ENCODE measurements around the gene SIMC1.

DNA sequence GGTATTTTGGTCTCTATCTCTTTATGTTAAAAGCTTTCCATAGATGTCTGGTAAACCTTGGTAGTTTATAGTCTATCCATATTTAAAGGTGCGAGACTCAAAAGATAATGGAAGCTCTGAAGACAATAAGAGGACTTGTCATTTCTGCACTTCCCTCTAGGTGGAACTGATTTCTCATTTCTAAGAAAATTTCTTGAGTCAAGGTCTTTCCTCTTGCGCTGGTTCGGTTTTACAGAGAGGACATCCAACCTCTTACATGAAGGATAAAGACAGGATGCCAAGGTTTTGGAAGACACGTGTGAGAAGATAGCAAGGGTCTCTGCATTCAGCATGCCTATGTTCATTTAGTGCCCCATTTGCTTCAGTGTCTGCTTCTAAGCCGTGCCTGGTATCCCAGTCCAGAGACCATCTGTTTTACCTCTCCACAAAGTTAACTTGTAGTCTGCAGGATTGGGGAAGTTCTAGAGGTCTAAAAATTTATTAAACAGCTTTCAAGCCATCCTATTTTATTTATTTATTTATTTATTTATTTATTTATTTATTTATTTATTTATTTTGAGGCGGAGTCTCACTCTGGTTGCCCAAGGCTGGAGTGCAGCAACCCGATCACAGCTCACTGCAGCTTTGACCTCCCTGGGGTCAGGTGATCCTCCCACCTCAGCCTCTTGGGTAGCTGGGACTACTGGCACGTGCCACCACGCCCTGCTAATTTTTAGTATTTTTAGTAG, 81.8 kb downstream of the SIMC1 start:
- no peak for TF ChIP-seq POLR2A (IDR thresholded peaks at IDR 0.05)
- TF ChIP-seq, protein P1, sequence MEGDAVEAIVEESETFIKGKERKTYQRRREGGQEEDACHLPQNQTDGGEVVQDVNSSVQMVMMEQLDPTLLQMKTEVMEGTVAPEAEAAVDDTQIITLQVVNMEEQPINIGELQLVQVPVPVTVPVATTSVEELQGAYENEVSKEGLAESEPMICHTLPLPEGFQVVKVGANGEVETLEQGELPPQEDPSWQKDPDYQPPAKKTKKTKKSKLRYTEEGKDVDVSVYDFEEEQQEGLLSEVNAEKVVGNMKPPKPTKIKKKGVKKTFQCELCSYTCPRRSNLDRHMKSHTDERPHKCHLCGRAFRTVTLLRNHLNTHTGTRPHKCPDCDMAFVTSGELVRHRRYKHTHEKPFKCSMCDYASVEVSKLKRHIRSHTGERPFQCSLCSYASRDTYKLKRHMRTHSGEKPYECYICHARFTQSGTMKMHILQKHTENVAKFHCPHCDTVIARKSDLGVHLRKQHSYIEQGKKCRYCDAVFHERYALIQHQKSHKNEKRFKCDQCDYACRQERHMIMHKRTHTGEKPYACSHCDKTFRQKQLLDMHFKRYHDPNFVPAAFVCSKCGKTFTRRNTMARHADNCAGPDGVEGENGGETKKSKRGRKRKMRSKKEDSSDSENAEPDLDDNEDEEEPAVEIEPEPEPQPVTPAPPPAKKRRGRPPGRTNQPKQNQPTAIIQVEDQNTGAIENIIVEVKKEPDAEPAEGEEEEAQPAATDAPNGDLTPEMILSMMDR (IDR thresholded peaks at IDR 0.05) = no peak

Measured in stomach (tissue), 4 donors.